HG02798 (cell line): Measurements from ENCODE around the gene USH2A.
"Not testable (repeated sequence)": the region's sequence is repeated elsewhere in the genome, so short reads cannot be mapped to it uniquely, and the experiment has no call there.

ENCODE experiments used
- ATAC-seq: cut with Tn5 transposase; IDR thresholded peaks from one replicate; pipeline ENCODE4 v1.9.1; 2021; ENCODE audit warnings: mild to moderate bottlenecking; ENCODE audit not compliant: unreplicated experiment, poor library complexity

The USH2A gene

DNA sequence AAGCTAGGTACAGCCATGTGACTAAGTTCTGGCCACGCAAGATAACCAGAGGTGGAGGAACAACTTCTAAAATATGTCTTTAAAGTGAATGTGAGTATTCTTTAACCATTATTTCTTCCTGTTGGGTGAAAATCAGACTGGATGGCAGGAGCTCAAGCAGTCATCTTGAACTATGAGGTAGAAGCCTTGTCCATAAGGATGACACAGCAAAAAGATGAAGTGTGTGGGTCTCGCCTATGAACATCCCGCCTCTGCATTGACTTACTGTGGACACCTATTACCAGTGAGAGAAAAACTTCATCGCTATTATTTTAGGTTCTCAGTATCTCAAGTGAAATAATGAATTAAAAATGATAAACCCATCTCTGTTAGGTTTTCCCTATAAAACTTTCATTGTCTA is 365.3 kb downstream of the USH2A start:
- ATAC-seq: no peak

DNA sequence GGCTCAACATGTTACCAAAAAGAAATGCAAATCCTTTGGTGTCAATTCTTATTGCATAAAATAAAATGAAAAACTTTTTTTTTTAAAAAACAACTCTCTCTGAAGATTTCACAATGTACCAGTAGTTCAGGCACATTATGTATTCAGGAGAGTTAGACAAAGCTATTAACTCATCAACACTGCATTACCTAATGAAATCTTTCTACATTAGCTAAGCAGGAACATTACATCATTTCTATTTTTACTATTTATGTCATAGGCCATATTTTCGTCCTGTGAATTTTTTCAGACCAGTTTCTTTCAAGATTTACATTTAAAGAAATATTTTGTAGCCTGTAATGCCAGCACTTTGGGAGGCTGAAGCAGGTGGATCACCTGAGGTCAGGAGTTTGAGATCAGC is 366.2 kb downstream of the USH2A start:
- no peak for ATAC-seq

DNA sequence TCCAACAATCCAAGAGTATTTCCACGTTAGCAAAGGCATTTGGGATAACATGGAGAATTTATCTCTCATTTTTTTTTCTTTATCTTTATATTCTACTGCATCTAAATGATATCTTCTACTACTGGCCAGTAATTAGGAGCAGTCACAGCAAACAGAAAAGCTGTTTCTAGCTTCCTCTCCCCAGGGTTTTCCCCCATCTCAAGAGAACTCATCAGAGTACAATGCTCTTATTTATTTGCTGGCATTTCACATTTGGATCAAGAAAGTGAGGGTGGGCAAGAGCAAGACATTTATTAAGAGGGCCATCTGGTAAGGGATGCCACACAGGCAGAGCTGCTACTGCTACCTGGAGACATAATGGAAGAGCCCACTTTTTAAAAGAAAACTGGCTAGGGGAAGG is 368.2 kb downstream of the USH2A start:
- ATAC-seq: no peak

DNA sequence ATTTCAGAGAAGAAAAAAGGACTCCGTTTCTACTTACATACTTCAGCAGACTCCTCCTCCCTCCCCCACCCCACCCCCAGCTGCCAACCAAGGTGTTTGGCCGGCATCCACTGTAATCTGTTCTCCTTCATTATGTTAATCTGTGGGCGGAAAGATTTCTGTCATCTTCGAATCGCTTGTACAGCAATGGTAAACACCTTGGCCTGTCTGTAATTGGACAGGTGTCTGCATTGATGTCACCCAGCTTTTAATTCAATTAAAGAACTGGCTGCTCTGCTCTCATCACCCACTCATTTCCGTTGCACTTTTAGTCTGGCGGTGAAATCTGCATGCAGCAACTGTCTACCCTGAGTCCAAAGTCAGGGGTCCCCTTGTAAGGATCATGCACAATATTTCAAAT is 368.6 kb downstream of the USH2A start:
- ATAC-seq: no peak

DNA sequence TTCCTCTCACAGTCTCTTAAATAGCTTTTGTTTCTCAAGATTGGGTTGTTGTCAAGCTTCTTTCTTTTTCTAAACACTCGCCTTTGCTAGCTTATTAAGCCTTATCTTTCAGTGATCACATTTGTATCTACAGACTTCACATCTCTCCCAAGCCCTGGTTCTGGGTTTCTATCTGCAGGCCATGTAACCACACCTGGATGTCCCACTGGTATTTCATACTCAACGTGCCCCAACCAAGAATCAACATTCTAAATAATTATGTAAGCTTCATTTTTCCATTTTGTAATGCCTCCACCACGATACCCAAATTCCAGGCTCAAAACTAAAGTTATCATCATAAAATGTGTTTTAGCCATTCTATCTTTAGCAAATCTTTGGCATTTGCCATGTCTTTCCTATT is 372.2 kb downstream of the USH2A start:
- no peak for ATAC-seq

DNA sequence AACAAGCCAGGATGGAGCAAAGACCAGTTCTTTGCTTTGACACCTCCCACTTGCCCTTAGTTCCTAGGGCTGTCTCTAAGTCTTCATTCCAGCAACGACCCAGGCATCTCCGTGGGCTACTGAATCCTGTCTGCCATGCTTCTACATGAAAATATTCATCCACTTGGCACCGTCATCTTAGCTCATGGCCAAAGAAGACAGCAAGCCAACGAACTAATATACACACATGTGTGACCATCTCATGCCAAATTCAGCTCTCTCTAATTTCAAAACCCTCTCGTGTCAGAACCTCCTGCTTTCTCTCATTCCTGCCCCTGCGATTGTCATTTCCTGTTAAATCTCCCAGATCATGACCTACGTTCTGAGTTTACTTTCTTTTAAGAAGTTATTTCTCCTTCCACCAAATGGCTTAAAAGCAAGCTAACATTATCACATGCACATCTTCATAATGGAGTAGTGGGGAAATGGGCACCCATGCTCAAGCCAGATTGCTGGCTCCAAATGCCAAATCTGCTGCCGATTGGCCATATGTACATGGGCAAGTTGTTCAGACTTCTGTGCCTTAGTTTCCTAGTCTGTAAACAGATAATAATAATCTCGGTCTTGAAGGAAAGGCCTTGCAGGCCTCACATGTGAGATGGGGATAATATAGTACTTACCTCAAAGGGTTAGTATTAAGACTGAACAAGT is 373.4 kb downstream of the USH2A start:
- ATAC-seq: no peak

DNA sequence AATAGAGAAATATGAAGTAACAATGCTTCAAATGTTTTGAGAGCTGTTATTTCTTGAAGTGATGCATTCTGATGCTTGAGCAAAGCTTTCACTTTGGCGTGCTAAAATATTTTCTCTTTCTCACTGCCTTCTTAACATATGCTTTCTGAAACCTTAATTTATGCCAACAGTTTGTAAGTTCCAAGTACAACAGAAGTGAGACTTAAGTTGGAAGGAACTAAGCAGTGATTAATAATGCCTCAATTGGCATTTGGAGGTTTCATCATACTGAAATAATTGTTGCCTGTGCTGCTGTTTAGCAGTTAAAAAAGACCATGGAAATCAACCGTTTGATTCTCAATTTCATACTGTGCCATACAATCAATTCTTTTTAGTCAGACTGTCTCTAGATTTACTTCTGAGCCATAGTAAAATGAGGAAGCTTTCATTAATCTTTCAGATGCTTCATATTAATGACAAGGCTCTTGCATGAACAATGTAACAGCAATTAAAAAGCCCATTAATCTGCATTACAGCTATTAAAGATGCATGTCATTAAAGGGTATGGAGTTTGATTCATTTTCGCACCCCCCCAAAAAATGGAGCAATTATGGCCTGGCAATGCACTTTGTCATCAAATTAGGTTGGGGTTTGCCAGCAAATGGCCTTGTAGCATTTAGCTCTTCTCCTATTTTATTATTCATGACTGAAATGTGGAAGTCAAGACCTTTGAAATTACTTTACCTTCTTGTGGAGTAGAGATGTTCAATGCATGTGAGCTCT is 375.3 kb downstream of the USH2A start:
- ATAC-seq: no peak

DNA sequence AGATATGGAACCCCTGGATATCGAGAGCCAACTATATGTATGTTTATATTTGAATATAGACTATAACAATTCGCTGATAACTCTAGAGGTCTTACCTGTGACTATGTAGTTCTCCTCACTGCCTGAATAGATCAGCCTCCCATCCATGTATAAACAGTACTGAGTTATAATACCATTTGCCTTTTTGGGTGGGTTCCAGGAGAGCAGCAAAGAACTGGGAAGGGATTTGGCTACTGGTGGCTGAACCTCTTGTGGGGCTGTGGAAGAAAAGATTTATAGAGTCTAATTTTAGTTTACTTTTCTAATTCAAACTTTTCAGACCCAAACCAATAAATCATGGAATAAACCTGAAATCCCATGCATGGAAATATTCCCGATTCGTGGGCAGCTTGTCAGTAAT is 376.9 kb downstream of the USH2A start:
- no peak for ATAC-seq

DNA sequence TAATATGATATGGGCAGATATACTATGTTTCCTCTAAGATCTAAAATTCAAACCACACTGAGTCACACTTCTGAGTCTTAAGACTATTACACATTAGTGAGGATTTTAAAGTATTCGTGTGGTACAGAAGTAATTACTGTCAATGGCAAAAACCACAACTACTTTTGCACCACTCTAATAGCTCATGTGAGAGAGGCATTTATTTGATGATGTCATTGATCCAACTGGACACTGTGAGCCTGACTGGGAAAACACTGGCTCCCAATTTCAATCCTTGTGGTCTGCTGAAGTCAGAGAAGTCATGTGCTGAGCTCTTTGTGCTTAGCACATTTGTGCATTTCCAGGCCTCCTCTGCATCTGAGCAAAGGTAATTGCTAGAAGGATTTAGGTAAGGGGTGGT is 377.8 kb downstream of the USH2A start:
- no peak for ATAC-seq

DNA sequence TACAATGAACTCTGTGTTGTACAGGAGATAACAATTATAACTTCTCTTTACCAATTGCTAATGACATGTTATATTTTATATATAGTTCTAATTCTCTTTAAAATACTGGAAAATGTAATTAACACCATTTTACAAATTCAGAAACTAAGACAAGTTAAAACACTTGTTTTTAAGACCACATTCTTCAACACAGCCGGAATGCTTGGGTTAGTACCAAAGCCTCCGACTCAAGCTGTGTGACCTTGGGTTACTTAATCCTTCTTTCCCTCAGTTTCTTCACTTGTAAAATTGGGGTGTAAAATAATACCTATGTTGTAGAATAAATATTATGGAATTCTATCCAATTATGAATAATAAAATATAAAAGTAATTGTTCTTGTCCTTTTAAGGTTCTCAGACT is 378.7 kb downstream of the USH2A start:
- ATAC-seq: no peak

DNA sequence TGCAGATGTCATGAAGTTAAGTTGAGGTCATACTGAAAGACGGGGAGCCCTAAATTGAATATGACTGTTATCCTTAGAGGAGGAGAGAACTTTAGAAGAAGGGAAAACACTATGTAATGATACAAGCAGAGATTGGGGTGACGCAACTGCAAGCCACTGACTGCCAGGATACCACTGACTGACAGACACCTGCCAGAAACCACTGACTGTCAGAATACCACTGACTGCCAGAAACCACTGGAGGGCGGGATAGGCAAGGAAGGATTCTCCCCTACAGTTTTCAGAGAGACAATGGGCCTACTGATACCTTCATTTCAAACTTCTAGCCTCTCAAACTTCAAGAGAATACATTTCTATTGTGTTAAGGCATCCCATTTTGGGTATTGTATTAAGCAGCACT is 388.7 kb downstream of the USH2A start:
- ATAC-seq: peak; percentile 41

DNA sequence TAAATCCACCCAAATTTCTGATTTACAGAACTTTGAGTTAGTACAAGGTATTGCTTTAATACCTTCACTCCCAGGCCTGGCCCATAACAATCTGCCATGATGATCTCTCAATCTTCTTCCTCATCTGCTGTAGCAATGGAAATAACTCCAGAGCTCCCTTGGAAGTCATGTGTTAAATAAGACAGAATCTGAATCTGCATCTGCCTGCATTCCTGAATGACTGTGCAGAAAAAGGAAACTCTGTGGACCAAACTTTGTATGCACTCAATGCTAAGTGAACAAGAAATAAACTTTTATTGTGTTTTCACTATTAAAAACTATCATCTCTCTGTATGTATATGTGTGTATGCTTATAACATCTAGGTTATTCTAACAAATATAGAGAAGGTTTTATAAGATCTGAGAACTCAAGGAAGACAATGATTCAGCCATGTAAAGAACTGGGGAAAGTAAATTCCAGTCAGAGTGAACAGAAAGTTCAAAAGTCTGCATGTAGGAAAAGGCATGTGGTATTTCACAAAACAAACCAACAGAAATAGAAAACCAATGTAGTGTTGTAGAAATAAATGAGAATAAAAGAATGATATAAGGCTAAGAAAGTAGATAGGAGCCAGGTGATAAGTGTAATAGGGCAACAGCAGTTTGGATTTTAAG is 390.2 kb downstream of the USH2A start:
- no peak for ATAC-seq

DNA sequence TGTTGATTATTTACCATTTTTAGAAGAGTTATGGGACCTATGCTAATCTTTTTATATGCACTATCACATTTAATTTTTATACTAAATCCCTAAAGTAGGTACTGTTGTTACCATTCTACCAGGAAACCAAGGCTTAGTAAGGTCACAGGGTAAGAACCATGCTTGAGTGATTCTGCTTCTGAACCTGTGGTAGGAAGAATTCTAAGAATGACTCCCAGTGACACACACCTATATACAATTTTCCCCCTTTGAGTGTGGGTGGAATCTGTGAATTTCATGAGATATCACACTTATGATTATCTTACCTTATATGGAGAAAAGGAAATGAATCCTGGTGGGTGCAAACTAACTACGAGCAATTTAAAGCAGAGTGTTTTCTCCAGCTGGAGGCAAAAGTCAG is 391.0 kb downstream of the USH2A start:
- no peak for ATAC-seq

DNA sequence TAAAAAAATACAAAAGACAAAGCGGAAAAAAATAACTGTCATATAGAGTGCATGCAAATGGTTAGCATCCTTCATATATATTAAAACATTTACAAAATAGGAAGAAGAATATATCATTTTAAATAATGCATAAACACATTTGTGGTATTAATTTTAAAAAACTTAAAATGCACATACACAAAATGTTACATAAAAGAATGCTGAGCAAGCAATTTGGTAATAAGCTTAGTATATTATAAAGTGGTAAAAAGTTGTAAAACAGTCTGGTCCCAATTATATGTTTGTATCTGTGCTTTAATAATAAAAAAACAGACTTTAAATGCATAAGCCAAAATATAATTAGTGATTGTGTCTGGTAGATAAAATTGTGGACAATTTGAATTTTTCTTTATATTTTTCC is 394.6 kb downstream of the USH2A start:
- no peak for ATAC-seq

DNA sequence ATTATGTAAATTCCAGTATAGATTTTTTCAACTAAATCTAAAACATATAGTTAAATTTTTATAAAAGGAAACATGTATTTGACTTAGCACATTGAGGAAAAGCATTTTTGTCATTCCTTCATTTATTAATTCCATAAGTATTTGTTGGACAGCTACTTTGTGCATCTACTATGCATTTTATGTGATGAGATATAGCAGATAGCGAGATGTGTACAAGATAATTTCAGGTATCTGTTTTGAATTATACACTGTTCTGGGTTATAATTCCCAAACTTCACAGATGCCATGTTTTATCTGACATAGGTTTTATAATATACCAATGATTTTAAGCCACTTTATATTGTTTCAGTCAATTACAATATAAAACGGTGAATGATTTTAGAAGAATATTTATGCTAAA is 398.7 kb downstream of the USH2A start:
- no peak for ATAC-seq

DNA sequence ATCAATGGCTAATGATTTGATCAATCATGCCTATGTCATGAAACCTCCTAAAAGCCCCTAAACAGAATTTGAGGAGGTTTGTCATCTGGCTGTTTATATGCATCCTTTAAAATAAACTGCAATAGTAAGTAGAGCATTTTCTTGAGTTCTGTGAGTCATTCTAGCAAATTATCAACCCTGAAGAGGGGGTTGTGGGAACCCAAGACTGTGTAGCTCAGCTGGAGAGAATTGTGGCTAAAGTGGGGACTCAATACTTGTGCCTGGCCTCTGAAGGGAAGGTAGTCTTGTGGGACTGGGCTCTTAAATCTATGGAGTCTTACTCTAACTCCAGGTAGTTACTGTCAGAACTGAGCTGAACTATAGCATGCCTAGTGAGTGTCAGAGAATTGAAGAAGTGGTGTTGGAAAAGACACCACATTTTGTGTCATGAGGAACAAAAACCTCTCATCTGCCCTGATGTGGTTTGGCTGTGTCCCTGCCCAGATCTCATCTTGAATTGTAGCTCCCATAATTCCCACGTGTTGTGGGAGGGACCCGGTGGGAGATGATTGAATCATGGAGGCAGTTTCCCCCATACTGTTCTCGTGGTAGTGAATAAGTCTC is 402.4 kb downstream of the USH2A start:
- no peak for ATAC-seq

DNA sequence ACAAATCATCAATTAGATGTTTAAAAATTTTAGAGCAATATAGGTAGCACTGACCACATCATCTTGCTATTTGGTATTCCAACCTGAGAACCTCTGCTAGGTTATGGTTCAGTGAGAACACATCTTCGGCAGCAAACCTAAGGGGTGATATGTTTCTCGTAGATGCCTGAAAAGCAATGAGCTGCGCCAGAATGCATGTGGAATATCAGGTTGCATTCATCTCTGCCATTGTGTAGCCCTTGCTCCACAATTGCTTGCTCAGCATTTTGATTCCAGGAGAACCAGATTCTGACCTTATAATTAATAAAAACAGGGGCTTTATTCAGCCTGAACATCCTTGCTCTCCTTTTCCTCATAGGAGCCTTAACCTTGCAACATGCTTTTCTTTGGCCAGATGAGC is 408.1 kb downstream of the USH2A start:
- ATAC-seq: no peak

DNA sequence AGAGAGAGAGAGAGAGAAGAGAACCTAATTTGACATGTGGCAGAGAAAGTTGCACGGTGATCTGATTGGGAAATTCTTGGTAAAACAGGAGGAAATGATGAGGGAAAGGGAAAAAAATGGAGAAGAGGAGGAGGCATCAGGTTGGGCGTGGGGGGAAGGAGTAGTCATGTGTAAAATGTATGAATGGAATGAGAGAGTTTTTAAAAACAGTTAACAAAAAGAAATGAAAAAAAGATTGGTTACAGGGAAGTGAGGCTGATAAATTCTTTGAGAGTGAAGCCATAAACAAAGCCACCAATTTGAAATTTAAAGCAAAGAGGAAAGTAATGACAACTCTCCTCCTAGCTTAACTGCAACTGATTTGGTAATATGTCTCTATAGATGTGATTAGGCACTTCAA is 409.2 kb downstream of the USH2A start:
- ATAC-seq: no peak

DNA sequence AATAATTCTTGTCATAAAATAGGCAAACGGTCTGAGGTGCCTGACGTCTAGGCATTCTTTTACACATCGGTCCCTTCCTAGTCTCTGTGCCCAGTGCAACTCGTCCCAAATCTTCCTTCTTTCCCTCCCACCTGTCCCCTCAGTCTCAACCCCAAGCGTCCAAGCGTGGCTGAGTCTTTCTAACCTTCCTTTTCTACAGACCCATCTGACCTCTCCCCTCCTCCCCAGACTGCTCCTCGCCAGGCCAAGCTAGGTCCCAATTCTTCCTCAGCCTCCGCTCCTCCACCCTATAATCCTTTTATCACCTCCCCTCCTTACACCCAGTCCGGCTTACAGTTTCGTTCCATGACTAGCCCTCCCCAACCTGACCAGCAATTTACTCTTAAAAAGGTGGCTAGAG is 413.8 kb downstream of the USH2A start:
- ATAC-seq: not testable (repeated sequence)

DNA sequence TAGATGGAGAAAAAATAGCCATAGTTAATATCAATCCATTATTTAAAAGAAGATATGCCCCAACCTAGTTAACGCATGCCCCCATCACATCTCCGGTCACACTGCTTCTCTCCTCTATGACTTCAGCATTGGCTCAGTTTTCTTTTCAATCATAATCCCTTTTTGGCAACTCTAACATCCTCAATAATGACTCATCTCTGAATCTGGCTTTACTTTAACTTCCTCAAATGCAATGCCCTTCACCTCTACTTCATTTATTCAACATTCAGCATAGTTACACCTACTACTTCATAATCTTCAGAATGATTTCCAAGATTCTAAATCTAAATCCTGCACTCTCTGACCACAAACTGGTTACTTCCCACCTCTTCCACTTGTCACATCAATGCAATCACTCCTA is 417.3 kb downstream of the USH2A start:
- peak; percentile 89 for ATAC-seq

DNA sequence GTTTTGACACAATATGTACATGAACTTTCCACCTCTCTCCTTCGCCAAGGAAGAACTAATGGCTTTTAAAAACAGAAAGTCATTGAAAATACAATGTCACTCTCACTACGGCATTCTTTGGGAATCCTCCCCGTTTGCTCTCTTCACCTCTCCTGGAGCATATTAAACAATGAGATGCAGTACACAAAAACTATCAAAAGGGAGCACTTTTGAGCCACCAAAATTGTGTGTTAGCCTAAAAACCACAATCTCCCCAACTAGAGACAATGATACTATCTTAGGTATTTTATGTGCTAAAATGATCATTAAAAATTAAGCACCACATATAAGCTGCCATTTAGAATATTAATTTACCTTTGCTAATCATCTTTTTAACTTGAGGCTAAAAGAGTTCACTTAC is 430.6 kb downstream of the USH2A start:
- ATAC-seq: peak; percentile 42
